ENCODE measurements around the gene ABLIM2.

Gene ABLIM2

GRCh38 chr4:7998447-7998846 lies 160.2 kb downstream of the ABLIM2 start:
- DNase-seq = no peak

GRCh38 chr4:7995866-7996265 lies 162.7 kb downstream of the ABLIM2 start:
- DNase-seq = no peak

GRCh38 chr4:7995135-7995534 lies 163.5 kb downstream of the ABLIM2 start:
- DNase-seq = no peak

GRCh38 chr4:7993671-7994070 lies 164.9 kb downstream of the ABLIM2 start:
- DNase-seq = no peak

- DNase-seq = no peak
Measured at GRCh38 chr4:7992846-7993245, 165.8 kb downstream of the ABLIM2 start.

GRCh38 chr4:7990807-7991459 lies 167.7 kb downstream of the ABLIM2 start:
- DNase-seq = no peak

GRCh38 chr4:7989654-7990053 lies 169.0 kb downstream of the ABLIM2 start:
- no peak for DNase-seq

- no peak for DNase-seq
Measured at GRCh38 chr4:7988437-7988836, 170.2 kb downstream of the ABLIM2 start.

GRCh38 chr4:7987148-7987989 lies 171.2 kb downstream of the ABLIM2 start:
- DNase-seq = peak; percentile 83

- no peak for DNase-seq
Measured at GRCh38 chr4:7985891-7986441, 172.6 kb downstream of the ABLIM2 start.

GRCh38 chr4:7985072-7985471 lies 173.5 kb downstream of the ABLIM2 start:
- DNase-seq = no peak

GRCh38 chr4:7984286-7984925 lies 174.2 kb downstream of the ABLIM2 start:
- DNase-seq = no peak

- DNase-seq = no peak
Measured at GRCh38 chr4:7983296-7983695, 175.3 kb downstream of the ABLIM2 start.

GRCh38 chr4:7981738-7982394 lies 176.7 kb downstream of the ABLIM2 start:
- DNase-seq = no peak

GRCh38 chr4:7980036-7980435 lies 178.6 kb downstream of the ABLIM2 start:
- DNase-seq = no peak

- no peak for DNase-seq
Measured at GRCh38 chr4:7979652-7979968, 179.0 kb downstream of the ABLIM2 start.

- no peak for DNase-seq
Measured at GRCh38 chr4:7978907-7979651, 179.5 kb downstream of the ABLIM2 start.

- no peak for DNase-seq
Measured at GRCh38 chr4:7978489-7978888, 180.1 kb downstream of the ABLIM2 start.

GRCh38 chr4:7976634-7977033 lies 182.0 kb downstream of the ABLIM2 start:
- no peak for DNase-seq

- DNase-seq = no peak
Measured at GRCh38 chr4:7976025-7976424, 182.6 kb downstream of the ABLIM2 start.

- no peak for DNase-seq
Measured at GRCh38 chr4:7974425-7974824, 184.2 kb downstream of the ABLIM2 start.

- peak; percentile 37 for DNase-seq
Measured at GRCh38 chr4:7973545-7973981, 185.1 kb downstream of the ABLIM2 start.

Measured in activated CD4-positive, alpha-beta T cell treated with anti-CD3 and anti-CD28 coated beads, Interleukin-2, amount 50 U/mL, for 16 hours (primary cell).